HTR-8/SVneo (cell line): ENCODE data around the gene PYGL.
A peak's percentile ranks its signal among the peaks of the same experiment; 100 is the strongest.
"Not testable (repeated sequence)": the region's sequence is repeated elsewhere in the genome, so short reads cannot be mapped to it uniquely, and the experiment has no call there.

Experiments
- DNase-seq: peaks from one replicate; pipeline ENCODE4 v3.0.0; 2011; ENCODE audit warnings: low spot score, mixed read lengths; ENCODE audit not compliant: insufficient read length
- FAIRE-seq: peaks from 2 replicates; lab custom pipeline; 2011; peaks lifted over from hg19 to GRCh38; lab: Jason Lieb, UNC

Gene PYGL

DNA sequence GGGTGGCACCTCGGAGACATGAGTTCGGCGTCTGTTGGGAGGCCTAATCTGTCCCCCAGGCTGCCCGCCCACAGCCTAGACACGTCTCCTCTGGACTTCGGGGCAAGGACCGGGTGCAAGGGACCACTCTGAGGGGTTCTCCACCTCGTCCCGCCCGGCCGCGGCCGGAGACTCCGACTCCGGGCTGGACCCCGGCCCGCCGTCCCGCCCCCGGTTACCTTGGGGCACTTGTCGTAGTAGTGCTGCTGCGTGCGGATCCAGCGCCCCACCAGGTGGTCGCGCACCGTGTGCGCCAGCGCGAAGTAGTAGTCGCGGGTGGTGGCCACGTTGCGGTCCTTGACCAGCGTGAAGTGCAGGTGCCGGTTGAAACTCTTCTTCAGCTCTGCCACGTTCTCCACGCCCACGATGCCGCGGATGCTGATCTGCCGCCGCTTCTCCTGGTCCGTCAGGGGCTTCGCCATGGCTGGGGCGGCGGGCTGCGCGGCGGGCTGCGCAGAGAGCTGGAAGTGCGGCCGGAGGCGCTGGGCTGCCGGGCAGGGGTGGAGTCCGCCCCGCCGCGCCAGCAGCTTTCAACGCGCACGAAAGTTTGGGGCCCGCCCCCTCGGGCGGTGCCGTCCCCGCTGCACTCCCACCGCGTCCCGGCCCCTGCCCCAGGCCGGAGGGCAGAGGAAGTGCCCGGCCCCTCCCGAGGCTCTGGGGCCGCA is at the start of gene PYGL:
PYGL (minus strand) TSS at position 541 of the 704 bp plus-strand sequence; CDS start at position 461, 80 bp downstream.
- peak; percentile 75 for FAIRE-seq
- DNase-seq, result peak; percentile 60

DNA sequence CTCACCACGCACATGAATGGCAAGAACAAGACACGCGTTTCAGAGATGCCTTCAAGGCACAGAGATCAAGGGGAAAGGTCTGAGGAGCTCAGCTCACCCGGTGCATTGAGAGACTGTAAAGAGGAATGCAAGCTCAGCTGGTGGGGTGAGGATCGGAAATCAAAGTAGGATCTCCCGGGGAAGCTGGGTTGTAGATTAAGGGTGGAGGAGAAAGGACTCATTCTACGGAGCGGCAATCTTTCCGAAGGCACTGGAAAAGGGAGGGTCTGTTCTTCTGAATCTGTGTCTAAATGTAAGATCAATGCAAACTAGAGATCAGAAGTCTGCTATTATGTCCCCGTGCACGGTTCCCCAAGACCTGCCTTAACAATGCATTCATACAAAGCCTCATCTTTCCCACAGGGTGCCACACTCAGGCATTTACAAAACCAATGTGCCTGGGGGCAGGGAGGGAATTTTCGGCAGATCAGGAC is 41.6 kb upstream of the PYGL start:
- DNase-seq (no peak), FAIRE-seq (no peak)

DNA sequence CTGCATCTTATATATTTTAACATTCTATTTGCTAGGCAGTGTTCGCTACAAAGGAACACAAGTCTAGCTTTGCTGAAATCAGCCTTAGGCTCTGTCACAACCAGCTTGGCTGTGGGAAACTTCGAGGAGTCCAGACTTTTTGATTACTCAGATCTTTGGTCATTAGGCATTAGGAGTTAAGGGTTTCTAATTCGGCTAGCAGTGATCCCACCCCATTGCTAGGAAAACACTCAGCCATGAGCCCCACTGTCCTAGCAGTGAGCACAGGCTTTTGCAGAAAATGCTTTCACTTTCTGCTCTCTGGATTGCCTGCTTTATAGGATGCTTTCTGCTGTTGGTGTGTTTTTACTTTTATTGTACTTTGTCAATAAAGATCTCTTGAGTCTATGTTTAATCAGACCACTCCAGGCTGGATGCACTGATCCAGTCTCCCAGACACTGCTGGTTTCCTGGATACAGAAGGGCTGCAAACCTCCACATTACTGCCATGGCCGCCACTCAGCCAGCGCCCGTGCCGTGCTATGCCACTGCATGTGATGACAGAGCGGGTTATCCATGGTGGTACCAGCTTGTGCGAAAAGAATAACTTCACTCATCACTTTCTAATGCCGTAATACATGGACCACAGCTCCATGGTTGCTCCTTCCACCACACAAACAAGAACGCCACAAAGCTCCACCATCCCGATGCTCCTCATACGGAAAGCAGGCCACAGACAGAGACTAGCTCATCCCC is 41.0 kb upstream of the PYGL start:
- no peak for DNase-seq
- no peak for FAIRE-seq

DNA sequence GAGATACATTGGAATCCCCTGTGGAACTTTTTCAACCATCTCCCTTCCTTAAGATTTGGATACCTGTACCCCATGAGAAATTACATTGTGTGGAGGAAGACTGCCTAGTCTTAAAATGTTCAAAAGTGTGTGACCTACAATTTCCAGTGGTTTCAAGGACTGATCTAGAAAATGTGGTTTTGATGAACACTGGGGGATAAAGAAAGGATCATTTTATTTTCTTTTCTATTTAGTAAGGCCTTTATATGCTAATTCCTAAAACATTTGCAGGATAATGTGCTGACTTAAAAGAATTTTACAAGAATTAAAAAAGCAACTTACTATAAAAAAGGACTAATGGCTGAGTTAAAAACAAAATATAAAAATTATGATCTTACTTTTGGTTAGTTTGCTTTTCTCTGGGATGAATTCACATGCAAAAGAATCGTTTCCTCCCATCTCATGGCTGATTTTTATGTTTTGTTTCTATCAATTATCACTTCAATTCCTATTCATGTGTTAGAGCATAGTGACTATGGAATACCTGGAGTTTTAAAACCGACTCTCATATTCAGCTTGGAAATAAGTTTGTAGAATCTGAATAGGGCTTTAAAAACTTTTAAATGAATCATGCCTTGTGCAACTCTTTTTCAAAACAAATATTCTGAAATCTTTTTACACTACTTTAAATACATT is 39.9 kb upstream of the PYGL start:
- no peak for FAIRE-seq
- DNase-seq, result no peak

DNA sequence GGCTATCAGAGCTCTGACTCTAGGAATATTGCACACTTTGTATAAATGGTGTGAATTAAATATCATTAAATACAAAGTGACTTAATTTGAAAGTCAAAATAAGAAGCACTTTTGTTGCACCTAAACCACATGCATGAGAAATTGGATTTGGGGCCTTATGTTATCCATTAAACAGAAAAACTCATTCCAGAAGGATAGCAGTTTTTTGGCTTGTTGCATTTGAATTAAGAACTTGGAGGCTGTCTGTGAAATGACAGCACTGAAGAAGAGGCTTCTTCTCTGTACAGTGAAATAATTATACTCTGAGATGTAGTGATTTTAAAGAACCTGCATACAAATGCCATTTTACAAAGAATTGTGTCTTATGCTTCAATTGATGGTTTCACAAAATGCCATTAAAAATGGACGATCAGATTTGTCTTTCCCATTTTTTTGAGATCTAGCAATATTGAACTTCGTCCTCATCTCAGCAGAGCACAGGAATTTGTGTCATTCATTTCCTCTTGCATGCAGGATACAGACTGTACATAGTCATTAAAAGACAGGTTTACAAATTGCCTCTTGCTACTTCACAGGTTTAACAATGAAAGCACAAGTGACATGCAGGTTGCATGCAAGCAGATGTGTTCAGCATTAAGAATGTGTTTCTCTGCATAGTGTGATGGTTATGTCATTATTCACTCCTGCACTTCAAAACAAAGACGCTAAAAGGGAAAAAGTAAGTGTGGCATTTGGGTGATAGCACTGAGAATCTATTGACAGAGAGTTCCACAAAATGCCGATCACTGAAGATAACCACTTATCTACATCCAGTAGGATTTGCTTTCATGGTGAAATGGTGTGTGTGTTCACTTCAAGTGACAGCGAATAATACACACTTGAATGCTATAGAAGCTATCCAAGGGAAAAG is 35.9 kb upstream of the PYGL start:
- DNase-seq (no peak), FAIRE-seq (no peak)

DNA sequence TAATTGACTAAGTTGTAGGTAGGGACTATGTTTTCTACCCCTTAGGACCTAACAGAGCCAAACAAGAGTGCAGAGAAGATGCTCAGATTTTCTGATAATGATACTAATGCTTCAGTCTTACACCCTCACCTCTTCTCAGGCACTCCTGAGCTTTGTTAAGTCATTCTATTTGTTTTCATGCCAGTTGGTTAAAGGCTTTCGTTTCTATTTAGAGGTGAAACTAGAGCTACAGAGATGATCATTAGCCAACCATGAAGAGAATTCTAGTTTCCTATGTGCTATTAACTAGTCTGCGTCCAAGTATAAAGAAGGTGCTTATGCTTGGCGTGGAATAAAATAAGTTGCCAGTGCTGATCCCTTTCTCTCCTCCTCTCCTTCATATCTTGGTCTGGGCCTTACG is 34.6 kb upstream of the PYGL start:
- DNase-seq (no peak), FAIRE-seq (no peak)

DNA sequence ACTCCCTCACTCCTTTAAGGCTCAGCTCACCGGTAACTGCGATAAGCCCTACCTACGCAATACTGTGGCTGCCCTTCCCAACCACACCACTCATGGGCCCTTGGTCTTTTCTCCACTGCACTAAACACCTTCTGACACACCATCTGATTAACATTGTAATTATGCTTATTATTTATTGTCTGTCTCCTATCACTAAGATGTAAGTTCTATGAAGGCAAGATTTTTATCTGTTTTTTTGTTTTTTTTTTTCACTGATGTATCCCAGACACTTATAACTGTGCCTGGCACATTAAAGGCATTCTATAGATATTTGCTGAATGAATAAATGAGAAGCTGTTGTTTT is 34.2 kb upstream of the PYGL start:
- no peak for FAIRE-seq

DNA sequence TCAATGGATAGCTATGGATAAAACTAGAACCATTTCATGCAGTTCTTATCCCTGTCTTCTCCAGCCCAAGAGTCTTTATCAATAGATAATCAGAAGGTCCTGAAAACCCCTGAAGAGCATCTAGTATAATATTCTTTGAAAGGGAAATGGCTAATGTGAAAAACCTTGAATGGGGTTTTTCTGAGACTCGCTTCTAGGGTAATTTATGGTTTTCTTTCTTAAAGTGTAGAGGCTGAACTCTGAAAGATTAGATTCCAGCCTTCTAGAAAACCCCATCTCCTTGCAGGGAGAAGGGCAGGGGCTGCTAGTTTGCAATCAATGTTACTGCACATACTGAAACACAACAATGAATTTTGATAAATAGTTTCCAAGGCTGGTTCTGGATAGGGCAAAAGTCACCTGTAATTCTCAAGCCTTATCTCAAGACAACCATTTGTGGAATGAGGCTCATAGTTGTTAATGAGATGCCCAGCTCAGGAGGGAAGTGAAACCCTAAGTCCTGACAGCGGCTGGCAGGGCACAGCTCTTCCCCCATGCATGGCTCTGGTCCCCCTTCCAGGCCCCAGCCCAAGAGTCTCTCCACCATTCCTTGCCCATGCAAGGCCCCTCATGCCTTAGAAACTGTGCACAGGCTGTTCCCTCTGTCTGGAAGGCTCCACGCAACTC is 33.7 kb upstream of the PYGL start:
- no peak for DNase-seq
- no peak for FAIRE-seq

More for the DNA sequence above, 34.2 kb upstream of the PYGL start:
- no peak for DNase-seq

DNA sequence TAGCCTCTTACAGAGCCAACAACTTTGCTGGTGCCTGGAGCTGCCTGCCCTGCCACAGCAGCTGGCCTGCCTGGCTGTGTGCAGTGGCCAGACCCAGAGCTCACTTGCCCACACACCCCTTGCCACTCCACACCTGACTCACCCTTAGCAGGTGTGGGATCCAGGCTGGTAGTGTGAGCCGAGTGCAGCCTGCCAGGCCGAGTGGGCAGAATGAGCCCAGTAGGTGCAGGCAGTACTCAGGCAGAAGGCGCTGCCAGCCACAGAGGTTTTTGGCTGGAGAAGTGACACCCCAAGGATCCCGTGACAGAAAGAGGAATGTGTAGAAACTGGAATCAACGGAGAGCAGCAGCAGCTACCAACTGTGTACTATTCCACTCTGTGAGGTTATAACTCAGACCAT is 29.8 kb upstream of the PYGL start:
- no peak for FAIRE-seq
- no peak for DNase-seq

DNA sequence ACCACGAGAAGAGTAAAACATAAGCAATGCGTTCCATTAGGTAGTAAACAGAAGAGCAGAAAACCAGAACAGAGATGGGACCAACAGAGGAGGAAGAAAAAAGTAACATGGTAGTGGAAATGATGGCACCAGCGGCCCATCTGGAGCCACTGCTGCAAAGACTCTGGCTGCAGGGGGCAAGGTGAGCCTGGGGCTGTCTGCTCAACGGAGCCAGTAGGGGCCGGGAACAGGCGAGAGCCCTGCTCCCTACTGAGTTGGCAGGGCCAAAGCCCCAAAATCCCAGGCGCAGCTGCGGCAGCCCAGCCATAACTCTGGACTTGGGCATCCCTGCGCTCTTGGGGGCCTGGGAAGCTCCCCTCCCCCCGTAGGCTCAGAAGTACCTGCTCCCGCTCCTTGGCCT is 28.5 kb upstream of the PYGL start:
- no peak for DNase-seq
- no peak for FAIRE-seq

DNA sequence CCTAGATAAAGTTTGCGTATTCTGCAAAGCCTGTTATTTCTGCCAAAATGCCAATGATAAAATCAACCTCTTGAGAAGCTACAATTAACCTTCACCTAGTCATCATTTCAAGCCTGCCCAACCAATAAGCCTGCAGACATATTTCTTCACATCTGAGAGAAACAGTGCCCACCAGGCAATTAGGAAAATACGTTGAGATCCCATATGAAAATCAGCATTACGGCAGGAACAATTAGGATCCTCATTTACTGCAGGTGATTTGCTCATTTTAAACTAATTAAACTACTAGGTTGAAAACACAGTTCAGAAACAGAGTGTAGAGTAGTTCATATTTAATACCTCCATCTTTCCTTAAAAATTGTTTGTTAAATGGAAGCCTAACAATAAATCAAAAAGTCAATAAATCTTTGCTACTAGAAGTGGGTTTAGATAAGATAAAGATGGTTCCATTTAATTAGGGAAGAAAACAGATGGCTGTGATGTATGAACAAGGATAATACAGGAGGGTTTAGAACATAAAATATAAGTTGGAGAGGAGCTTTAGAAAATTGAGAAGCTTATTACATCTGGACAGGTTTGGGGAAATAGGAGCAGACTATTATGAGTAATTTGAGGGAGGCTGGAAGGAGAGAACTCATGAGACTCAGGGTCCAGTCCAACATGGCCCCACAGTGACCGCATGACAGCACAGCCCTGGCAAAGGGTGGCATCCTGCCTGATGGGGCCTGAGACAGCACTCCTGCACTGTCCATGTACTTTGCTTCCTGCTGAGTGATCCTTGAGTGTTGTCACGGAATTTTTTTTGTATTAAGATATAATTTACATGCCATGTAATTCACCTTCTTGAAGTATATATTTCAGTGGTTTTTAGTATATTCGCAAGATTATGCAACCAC is 26.9 kb upstream of the PYGL start:
- no peak for FAIRE-seq
- no peak for DNase-seq

DNA sequence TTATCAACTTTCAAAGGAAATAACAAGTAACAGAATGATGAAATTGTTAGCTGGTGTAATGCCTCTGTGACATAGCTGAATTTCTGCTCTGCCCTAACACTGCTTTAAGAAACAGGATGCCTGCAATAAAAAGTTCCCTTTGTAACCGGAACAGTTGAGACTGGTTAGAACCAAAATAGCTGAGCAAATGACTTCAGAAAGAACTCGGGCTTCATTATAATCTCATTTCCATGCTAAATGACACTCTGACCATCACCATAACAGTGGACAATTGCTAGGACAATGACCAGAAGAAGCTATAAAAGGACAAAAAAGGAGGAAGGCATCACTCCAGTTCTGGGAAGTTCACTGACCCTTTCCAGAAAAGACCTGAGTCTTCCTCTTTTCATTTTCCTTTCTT is 23.5 kb upstream of the PYGL start:
- FAIRE-seq (no peak), DNase-seq (no peak)

DNA sequence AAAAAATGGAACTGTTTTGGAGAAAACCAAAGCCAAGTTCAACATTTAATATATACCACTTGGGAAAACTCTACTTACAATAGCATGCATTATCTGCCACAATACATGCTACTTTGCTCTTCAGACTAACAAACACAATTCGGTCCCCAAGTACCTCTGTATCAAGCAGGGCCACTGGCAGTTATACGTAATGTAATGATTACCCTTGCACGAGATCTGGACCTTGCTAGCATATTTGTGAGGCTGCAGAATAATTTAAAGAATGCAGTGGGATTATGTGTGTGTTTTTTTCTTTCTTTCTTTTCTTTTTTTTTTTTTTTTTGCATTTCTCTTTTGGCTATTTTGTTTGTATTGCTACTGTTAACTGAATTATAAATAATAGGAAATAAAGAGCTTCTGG is 22.8 kb upstream of the PYGL start:
- no peak for DNase-seq
- no peak for FAIRE-seq

DNA sequence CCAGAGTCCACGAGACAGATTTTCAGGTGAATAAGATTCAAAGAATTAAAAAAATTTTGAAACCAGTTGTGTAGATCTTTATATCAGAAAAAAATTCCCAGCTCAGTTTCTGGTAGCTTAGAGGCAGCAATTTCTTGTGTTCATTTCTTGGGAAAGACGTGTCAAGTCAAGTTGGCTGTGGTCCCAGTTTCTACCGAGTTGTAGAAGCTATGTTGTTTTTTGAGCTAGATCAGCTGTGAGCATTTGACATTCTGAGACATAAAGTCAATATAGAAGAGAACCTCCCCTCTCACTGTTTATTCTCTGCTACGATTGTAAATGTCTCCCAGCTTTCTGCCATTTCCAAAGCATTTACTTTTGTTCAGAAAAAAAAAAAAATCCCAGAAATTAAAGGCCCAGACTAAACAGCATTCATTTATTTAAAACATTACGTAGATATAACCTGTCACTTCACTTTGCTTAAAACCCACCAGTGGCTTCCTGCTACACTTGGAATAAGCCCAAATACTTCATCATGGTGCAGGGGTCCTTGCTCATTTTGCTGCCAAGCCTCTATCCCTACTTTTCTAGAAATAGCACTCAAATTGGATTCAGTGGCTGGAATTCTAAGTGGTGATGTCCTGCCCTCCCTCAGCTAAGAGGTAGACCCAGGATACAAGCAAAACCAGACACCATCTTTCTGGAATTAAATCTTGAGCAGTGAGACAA is 20.6 kb upstream of the PYGL start:
- no peak for FAIRE-seq
- DNase-seq, result peak; percentile 58

DNA sequence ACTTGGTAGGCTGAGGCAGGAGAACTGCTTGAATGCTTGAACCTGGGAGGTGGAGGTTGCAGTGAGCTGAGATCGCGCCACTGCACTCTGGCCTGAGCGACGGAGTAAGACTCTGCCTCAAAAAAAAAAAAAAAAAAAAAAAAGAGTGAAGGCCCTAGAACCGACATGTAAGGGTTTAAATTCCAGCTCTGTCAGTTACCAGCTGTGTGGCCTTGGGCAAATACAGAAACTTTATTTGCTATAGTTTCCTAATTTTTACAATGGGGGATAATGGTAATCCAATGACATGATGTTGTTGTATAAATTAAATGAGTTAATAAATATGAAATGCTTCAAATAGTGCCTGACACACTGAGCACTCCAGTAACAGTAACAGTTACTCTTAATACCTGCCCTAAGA is 19.6 kb upstream of the PYGL start:
- no peak for FAIRE-seq

DNA sequence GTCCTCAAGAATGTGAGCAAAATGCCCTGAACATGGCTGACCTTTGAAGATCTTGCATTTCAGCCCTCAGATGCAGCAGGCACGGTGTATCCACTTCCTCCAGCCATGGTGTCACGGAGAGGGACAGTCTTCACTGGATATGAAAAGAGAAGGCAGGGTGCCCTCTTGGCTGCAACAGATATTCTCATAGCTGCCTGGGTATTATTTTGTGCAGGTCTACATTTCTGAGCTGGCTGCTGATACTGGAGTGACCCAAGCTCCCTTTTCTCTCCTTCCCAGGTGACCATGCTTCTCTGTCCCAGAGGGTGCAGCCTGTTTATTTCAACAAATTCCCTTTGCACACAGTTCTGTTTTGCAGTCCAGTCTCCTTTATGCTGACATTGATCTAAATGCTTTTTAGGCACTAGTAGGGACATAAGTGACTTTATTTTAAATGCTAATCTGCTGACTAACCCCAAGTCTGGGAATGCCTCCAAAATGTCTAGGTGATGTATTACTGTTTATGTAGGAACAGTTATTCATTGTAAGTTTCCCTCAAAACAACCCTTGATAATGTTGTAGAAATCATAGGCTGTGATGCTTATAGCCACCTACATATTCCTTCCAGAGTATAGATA is 17.4 kb upstream of the PYGL start:
- DNase-seq (peak; percentile 45), FAIRE-seq (no peak)

More for the DNA sequence above, 19.6 kb upstream of the PYGL start:
- DNase-seq, result no peak

DNA sequence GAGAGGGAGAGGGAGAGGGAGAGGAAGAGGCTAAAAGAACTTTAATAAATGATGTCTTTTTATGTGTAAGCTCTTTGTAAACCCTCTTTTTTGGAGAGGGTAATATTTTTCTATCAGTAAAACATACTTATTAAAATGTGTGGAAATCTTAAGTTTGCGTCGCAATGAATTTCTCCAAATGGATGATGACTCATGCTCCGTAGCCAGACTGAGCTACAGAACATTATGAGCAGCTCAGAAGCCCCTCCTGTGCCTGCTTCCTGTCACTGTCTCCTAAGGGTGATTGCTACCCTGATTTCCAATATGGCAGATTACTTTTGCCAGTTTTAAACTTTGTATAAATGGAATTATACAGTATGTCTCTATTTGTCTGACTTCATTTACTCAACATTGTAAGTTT is 13.0 kb upstream of the PYGL start:
- DNase-seq (peak; percentile 31), FAIRE-seq (no peak)

DNA sequence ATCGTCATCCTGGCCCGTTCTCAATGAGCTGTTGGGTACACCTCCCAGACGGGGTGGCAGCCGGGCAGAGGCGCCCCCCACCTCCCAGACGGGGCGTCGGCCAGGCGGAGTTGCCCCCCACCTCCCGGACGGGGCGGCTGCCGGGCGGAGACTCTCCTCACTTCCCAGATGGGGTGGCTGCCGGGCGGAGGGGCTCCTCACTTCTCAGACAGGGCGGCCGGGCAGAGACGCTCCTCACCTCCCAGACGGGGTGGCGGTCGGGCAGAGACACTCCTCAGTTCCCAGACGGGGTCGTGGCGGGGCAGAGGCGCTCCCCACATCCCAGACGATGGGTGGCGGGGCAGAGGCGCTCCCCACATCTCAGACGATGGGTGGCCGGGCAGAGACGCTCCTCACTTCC is 12.1 kb upstream of the PYGL start:
- DNase-seq, FAIRE-seq: not testable (repeated sequence)
